ENCODE results near the gene MAFF. TPM values are rescaled to one million over a fixed set of nuclear protein-coding genes. Genes with fewer than 3 reads are reported as not detected.

MAFF gene
- total RNA-seq, 1 experiment from 2014 or later: 26.0 TPM

DNA sequence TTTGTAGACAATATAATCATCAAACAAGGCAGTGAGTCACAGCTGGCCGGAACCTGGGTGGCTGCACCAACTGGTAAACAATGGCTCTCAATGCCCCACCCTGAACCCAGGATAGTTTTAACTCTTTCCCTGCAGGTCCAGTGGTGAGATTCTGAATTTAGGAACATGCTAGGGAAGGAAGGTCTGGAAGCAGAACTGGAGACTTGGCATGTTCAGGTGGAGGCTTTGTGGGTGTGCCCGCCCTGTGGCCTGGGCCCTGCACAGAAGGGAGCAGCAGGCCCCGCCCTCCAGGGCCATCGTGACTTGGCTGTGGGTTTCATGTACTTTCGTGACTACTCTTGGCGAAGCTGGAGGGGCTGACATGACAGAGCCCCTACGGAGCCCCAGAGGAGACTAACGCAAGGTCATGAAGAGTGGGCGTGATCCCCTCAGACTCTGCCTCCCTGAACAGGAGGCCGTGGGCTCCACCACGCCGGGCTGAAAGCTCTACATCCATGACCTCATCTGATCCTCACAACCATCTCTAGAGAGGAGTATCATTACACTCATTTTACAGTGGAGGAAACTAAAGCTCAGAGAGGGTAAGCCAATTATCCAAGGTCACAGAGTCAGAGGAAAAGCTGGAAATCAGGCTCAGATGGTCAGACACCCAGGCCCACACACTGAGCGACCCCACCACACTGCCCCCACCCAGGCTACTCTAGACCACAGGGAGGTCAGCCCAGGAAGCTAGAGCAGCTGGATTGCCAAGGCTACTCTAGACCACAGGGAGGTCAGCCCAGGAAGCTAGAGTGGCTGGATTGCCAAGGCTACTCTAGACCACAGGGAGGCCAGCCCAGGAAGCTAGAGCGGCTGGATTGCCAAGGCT, 27.3 kb downstream of the MAFF start:
- RAD21 ChIA-PET (ENCODE audit: low non-redundant PET in 1 of 2, low total read pairs in 2 of 2, uncharacterized antibody in 2 of 2, unreplicated experiment in 2 of 2): interaction anchor here (1.1 to 1.8 kb wide), 3 partner anchors 115 to 177 kb away, joined by 3 to 5 read pairs (median 4); no protein-coding TSS in a partner anchor
- POLR2A ChIA-PET: interaction anchor here (0.8 to 2.2 kb wide), 4 partner anchors 9 to 31 kb away, joined by 3 to 8 read pairs (median 5); no protein-coding TSS in a partner anchor
- intact Hi-C loops (cut with micrococcal nuclease): loop anchor here (10.0 kb wide), 1 partner anchor 114 kb away; the partner anchor contains the start of gene BAIAP2L2
- H3K4me3 ChIP-seq (replicated peaks in 1 of 2; ENCODE audit: low read depth in 1 of 2, low read length in 2 of 2): peak overlapping the region; percentile 9 to 44; a peak in 2 of 4 replicates
- H3K9ac ChIP-seq (ENCODE audit: low read length): peak overlapping the region; percentile 46
- H3K27me3 ChIP-seq (ENCODE audit: insufficient read depth, low read length): no peaks in the 10 kb centered on the region
- H3K9me2 ChIP-seq (ENCODE audit: insufficient read depth): no peaks in the 10 kb centered on the region
- H3K4me1 ChIP-seq (ENCODE audit: control insufficient read depth in 1 of 2, insufficient read depth in 2 of 2, low read length in 2 of 2): peaks cover 22 to 28% of the 10 kb centered on the region in 2 experiments
- DNase-seq (ENCODE audit: low read depth, low spot score) (peak; percentile 51), ATAC-seq (peak; percentile 81)
- peaks cover 9 to 22% of the 10 kb centered on the region in 2 experiments; a peak in 2 of 4 replicates for H3K36me3 ChIP-seq (ENCODE audit: control insufficient read depth in 1 of 2, insufficient read depth in 2 of 2, low read length in 2 of 2)
- no peaks in the 10 kb centered on the region for H3K9me3 ChIP-seq (ENCODE audit: control insufficient read depth in 1 of 2, insufficient read depth in 1 of 2, low read depth in 1 of 2, low read length in 2 of 2)
- CTCF ChIA-PET: interaction anchor here (0.8 to 2.2 kb wide), 8 partner anchors 10 to 177 kb away, joined by 3 to 12 read pairs (median 5); no protein-coding TSS in a partner anchor
- no peak overlapping the region for H2AFZ ChIP-seq (ENCODE audit: low read depth, low read length, poor library complexity, severe bottlenecking)
- peak overlapping the region; percentile 82 for H3K4me2 ChIP-seq (ENCODE audit: low read length)
- H3K27ac ChIP-seq (ENCODE audit: low read depth, low read length): peak overlapping the region; percentile 58
- H4K20me1 ChIP-seq (ENCODE audit: insufficient read depth): no peaks in the 10 kb centered on the region
- no TSS peak for BruUV-seq (replicated peaks)
- no peaks in the 10 kb centered on the region for H3K79me2 ChIP-seq (ENCODE audit: insufficient read depth, low read length)
- TF ChIP-seq, protein P1, sequence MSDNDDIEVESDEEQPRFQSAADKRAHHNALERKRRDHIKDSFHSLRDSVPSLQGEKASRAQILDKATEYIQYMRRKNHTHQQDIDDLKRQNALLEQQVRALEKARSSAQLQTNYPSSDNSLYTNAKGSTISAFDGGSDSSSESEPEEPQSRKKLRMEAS (IDR thresholded peaks at IDR 0.05): peak; percentile 30; the same call in 1 of the 2 replicates
- TF ChIP-seq, protein P2, sequence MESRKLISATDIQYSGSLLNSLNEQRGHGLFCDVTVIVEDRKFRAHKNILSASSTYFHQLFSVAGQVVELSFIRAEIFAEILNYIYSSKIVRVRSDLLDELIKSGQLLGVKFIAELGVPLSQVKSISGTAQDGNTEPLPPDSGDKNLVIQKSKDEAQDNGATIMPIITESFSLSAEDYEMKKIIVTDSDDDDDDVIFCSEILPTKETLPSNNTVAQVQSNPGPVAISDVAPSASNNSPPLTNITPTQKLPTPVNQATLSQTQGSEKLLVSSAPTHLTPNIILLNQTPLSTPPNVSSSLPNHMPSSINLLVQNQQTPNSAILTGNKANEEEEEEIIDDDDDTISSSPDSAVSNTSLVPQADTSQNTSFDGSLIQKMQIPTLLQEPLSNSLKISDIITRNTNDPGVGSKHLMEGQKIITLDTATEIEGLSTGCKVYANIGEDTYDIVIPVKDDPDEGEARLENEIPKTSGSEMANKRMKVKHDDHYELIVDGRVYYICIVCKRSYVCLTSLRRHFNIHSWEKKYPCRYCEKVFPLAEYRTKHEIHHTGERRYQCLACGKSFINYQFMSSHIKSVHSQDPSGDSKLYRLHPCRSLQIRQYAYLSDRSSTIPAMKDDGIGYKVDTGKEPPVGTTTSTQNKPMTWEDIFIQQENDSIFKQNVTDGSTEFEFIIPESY (IDR thresholded peaks at IDR 0.05; ENCODE audit: extremely low read depth, insufficient replicate concordance, low read length): no peak
- TF ChIP-seq SRF (IDR thresholded peaks at IDR 0.05; ENCODE audit: low read depth) (no peak), CEBPB (IDR thresholded peaks at IDR 0.05; ENCODE audit: low read depth) (no peak), EZH2phosphoT487 (IDR thresholded peaks at IDR 0.05; ENCODE audit: borderline replicate concordance) (no peak), CBX3 (IDR thresholded peaks at IDR 0.05; ENCODE audit: low read depth) (no peak), POLR2AphosphoS5 (IDR thresholded peaks at IDR 0.05; ENCODE audit: low read depth, low read length) (peak; percentile 41; the same call in 1 of the 2 replicates), SP1 (IDR thresholded peaks at IDR 0.05; ENCODE audit: low read depth) (peak; percentile 88), ELF1 (IDR thresholded peaks at IDR 0.05; ENCODE audit: borderline replicate concordance, low read depth) (no peak), YY1 (IDR thresholded peaks at IDR 0.05; ENCODE audit: extremely low read depth, insufficient replicate concordance, low read depth, low read length) (peak; percentile 35), EGR1 (IDR thresholded peaks at IDR 0.05; ENCODE audit: low read depth) (no peak), SIN3A (IDR thresholded peaks at IDR 0.05; ENCODE audit: low read depth) (no peak), ZNF274 (IDR thresholded peaks at IDR 0.05; ENCODE audit: low read depth, low read length) (no peak), FOSL1 (IDR thresholded peaks at IDR 0.05; ENCODE audit: low read depth) (no peak; the same call in none of the 2 replicates), TCF7L2 (IDR thresholded peaks at IDR 0.05; ENCODE audit: borderline replicate concordance, extremely low read depth, insufficient read depth, insufficient read length) (peak; percentile 76), RAD21 (IDR thresholded peaks at IDR 0.05; ENCODE audit: low read depth) (peak; percentile 22; the same call in 1 of the 2 replicates), JUND (IDR thresholded peaks at IDR 0.05) (peak; percentile 74)
- TF ChIP-seq, protein P3, sequence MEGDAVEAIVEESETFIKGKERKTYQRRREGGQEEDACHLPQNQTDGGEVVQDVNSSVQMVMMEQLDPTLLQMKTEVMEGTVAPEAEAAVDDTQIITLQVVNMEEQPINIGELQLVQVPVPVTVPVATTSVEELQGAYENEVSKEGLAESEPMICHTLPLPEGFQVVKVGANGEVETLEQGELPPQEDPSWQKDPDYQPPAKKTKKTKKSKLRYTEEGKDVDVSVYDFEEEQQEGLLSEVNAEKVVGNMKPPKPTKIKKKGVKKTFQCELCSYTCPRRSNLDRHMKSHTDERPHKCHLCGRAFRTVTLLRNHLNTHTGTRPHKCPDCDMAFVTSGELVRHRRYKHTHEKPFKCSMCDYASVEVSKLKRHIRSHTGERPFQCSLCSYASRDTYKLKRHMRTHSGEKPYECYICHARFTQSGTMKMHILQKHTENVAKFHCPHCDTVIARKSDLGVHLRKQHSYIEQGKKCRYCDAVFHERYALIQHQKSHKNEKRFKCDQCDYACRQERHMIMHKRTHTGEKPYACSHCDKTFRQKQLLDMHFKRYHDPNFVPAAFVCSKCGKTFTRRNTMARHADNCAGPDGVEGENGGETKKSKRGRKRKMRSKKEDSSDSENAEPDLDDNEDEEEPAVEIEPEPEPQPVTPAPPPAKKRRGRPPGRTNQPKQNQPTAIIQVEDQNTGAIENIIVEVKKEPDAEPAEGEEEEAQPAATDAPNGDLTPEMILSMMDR (IDR thresholded peaks at IDR 0.05 in 2 of 3, conservative IDR thresholded peaks at IDR 0.05 in 1 of 3; ENCODE audit: borderline replicate concordance in 1 of 3, insufficient read depth in 1 of 3, low read depth in 2 of 3, low read length in 2 of 3): no peak
- TF ChIP-seq, protein P4, sequence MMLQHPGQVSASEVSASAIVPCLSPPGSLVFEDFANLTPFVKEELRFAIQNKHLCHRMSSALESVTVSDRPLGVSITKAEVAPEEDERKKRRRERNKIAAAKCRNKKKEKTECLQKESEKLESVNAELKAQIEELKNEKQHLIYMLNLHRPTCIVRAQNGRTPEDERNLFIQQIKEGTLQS (IDR thresholded peaks at IDR 0.05): no peak
